HL-60 (cell line): ENCODE data around the gene EFNA4.

Source experiments
- DNase-seq, 2 experiments: peaks; one replicate each; pipeline ENCODE4 v3.0.0-alpha.2; 2010 to 2020; ENCODE audit warnings: low read depth in 1 of 2, low spot score in 1 of 2
- H3K27ac ChIP-seq: fragments of 250-450 bp; sonication (Bioruptor Pico); replicated peaks from 2 replicates; pipeline ENCODE4 v1.5.1; 2020; ENCODE audit warnings: mild to moderate bottlenecking, moderate library complexity
- H3K27me3 ChIP-seq: fragments of 250-450 bp; sonication (Bioruptor Pico); 2 replicates; pipeline ENCODE4 v1.5.1; 2021; ENCODE audit warnings: mild to moderate bottlenecking, moderate library complexity; ENCODE audit not compliant: insufficient read depth, poor library complexity, severe bottlenecking
- H3K4me3 ChIP-seq: replicated peaks from 2 replicates; pipeline ENCODE4 v1.5.1; 2011; ENCODE audit warnings: mild to moderate bottlenecking, control low read depth, low read length; ENCODE audit not compliant: insufficient read depth
- CTCF ChIP-seq: IDR thresholded peaks from one replicate; pipeline ENCODE4 v1.5.1; 2011; ENCODE audit warnings: low read length, control low read depth, inconsistent platforms; ENCODE audit not compliant: insufficient read depth
- GABPA ChIP-seq: IDR thresholded peaks from 2 replicates; pipeline ENCODE4 v1.6.1; 2012; ENCODE audit warnings: low read depth
- POLR2AphosphoS5 ChIP-seq: IDR thresholded peaks from 2 replicates; pipeline ENCODE4 v1.6.1; 2012; ENCODE audit warnings: low read depth
- REST ChIP-seq: IDR thresholded peaks from 2 replicates; pipeline ENCODE4 v1.6.1; 2012; ENCODE audit warnings: low read depth; ENCODE audit not compliant: insufficient replicate concordance
- SPI1 ChIP-seq: IDR thresholded peaks from 2 replicates; pipeline ENCODE4 v1.6.1; 2012; ENCODE audit warnings: low read depth, mild to moderate bottlenecking, borderline replicate concordance

The EFNA4 gene

GRCh38 chr1:155113450-155113980 lies 50.0 kb downstream of the EFNA4 start:
- Histone ChIP-seq H3K27me3 (no peaks in the 10 kb centered on the region), H3K27ac (no peak overlapping the region), H3K4me3 (no peak overlapping the region)
- DNase-seq: no peak
- no peak for TF ChIP-seq CTCF
- no peak for TF ChIP-seq REST
- TF ChIP-seq POLR2AphosphoS5: no peak
- no peak for TF ChIP-seq GABPA

GRCh38 chr1:155116113-155116764 lies 52.7 kb downstream of the EFNA4 start:
- H3K27me3 ChIP-seq: peaks cover 4% of the 10 kb centered on the region
- H3K4me3 ChIP-seq: no peak overlapping the region

More at GRCh38 chr1:155116113-155116764, 52.7 kb downstream of the EFNA4 start:
- TF ChIP-seq SPI1: no peak
- TF ChIP-seq REST: no peak
- TF ChIP-seq POLR2AphosphoS5: no peak
- no peak for TF ChIP-seq GABPA
- no peak for TF ChIP-seq CTCF
- H3K27ac ChIP-seq: no peak overlapping the region
- no peak for DNase-seq
